ENCODE results near the gene HEXA.
"Not testable (repeated sequence)": the region's sequence is repeated elsewhere in the genome, so short reads cannot be mapped to it uniquely, and the experiment has no call there.

Gene HEXA

GRCh38 chr15:72382146-72382545 is 6.3 kb upstream of the HEXA start:
- H3K4me3 ChIP-seq: no peak overlapping the region
- no peak overlapping the region for H3K9ac ChIP-seq (ENCODE audit: insufficient read length)
- H3K9me3 ChIP-seq (ENCODE audit: low read depth, low read length): no peaks in the 10 kb centered on the region
- H3K27ac ChIP-seq: no peak overlapping the region
- no peak for DNase-seq (ENCODE audit: low read depth, low spot score)
- H3K36me3 ChIP-seq (ENCODE audit: insufficient read depth, low read length): no peaks in the 10 kb centered on the region
- TF ChIP-seq EZH2 (IDR thresholded peaks at IDR 0.05): no peak
- TF ChIP-seq POLR2AphosphoS5 (IDR thresholded peaks at IDR 0.05; ENCODE audit: borderline replicate concordance, low read depth, low read length): no peak
- TF ChIP-seq FOXP2 (optimal IDR thresholded peaks at IDR 0.05; ENCODE audit: control extremely low read depth, extremely low read length, insufficient read depth): no peak

- no peak for DNase-seq (ENCODE audit: low read depth, low spot score)
- H3K4me3 ChIP-seq: no peak overlapping the region
- no peaks in the 10 kb centered on the region for H3K9me3 ChIP-seq (ENCODE audit: low read depth, low read length)
- no peaks in the 10 kb centered on the region for H3K36me3 ChIP-seq (ENCODE audit: insufficient read depth, low read length)
- no peak overlapping the region for H3K27ac ChIP-seq
- TF ChIP-seq FOXP2 (optimal IDR thresholded peaks at IDR 0.05; ENCODE audit: control extremely low read depth, extremely low read length, insufficient read depth) (no peak), EZH2 (IDR thresholded peaks at IDR 0.05) (no peak), POLR2AphosphoS5 (IDR thresholded peaks at IDR 0.05; ENCODE audit: borderline replicate concordance, low read depth, low read length) (no peak)
- no peak overlapping the region for H3K9ac ChIP-seq (ENCODE audit: insufficient read length)
Observed at GRCh38 chr15:72380743-72381142, 4.9 kb upstream of the HEXA start.

GRCh38 chr15:72379856-72380430 is 4.1 kb upstream of the HEXA start:
- Histone ChIP-seq H3K9ac (ENCODE audit: insufficient read length) (no peak overlapping the region), H3K4me3 (no peak overlapping the region), H3K36me3 (ENCODE audit: insufficient read depth, low read length) (no peaks in the 10 kb centered on the region), H3K9me3 (ENCODE audit: low read depth, low read length) (no peaks in the 10 kb centered on the region), H3K27ac (no peak overlapping the region)
- no peak for TF ChIP-seq EZH2 (IDR thresholded peaks at IDR 0.05)
- TF ChIP-seq POLR2AphosphoS5 (IDR thresholded peaks at IDR 0.05; ENCODE audit: borderline replicate concordance, low read depth, low read length): no peak
- no peak for TF ChIP-seq FOXP2 (optimal IDR thresholded peaks at IDR 0.05; ENCODE audit: control extremely low read depth, extremely low read length, insufficient read depth)
- DNase-seq (ENCODE audit: low read depth, low spot score): no peak

GRCh38 chr15:72379106-72379505 is 3.3 kb upstream of the HEXA start:
- H3K9ac ChIP-seq (ENCODE audit: insufficient read length); H3K4me3 ChIP-seq; H3K9me3 ChIP-seq (ENCODE audit: low read depth, low read length); H3K36me3 ChIP-seq (ENCODE audit: insufficient read depth, low read length); DNase-seq (ENCODE audit: low read depth, low spot score); H3K27ac ChIP-seq: not testable (repeated sequence)

- Histone ChIP-seq H3K4me3 (no peak overlapping the region), H3K9me3 (ENCODE audit: low read depth, low read length) (no peaks in the 10 kb centered on the region), H3K27ac (no peak overlapping the region), H3K9ac (ENCODE audit: insufficient read length) (no peak overlapping the region), H3K36me3 (ENCODE audit: insufficient read depth, low read length) (no peaks in the 10 kb centered on the region)
- no peak for TF ChIP-seq FOXP2 (optimal IDR thresholded peaks at IDR 0.05; ENCODE audit: control extremely low read depth, extremely low read length, insufficient read depth)
- TF ChIP-seq POLR2AphosphoS5 (IDR thresholded peaks at IDR 0.05; ENCODE audit: borderline replicate concordance, low read depth, low read length): no peak
- no peak for TF ChIP-seq EZH2 (IDR thresholded peaks at IDR 0.05)
- DNase-seq (ENCODE audit: low read depth, low spot score): no peak
Observed at GRCh38 chr15:72377331-72377730, 1.5 kb upstream of the HEXA start.

GRCh38 chr15:72375501-72375845 is 341 bp downstream of the HEXA start:
- no peaks in the 10 kb centered on the region for H3K9me3 ChIP-seq (ENCODE audit: low read depth, low read length)
- H3K36me3 ChIP-seq (ENCODE audit: insufficient read depth, low read length): no peaks in the 10 kb centered on the region
- no peak overlapping the region; the same call in 1 of the 2 replicates for H3K27ac ChIP-seq
- DNase-seq (ENCODE audit: low read depth, low spot score): no peak
- peak overlapping the region; percentile 96 for H3K4me3 ChIP-seq
- no peak for TF ChIP-seq POLR2AphosphoS5 (IDR thresholded peaks at IDR 0.05; ENCODE audit: borderline replicate concordance, low read depth, low read length)
- no peak for TF ChIP-seq FOXP2 (optimal IDR thresholded peaks at IDR 0.05; ENCODE audit: control extremely low read depth, extremely low read length, insufficient read depth)
- TF ChIP-seq EZH2 (IDR thresholded peaks at IDR 0.05): no peak
- peak overlapping the region; percentile 95 for H3K9ac ChIP-seq (ENCODE audit: insufficient read length)

GRCh38 chr15:72372361-72372760 is 3.5 kb downstream of the HEXA start:
- TF ChIP-seq FOXP2 (optimal IDR thresholded peaks at IDR 0.05; ENCODE audit: control extremely low read depth, extremely low read length, insufficient read depth) (no peak), POLR2AphosphoS5 (IDR thresholded peaks at IDR 0.05; ENCODE audit: borderline replicate concordance, low read depth, low read length) (no peak), EZH2 (IDR thresholded peaks at IDR 0.05) (no peak)
- Histone ChIP-seq H3K27ac (no peak overlapping the region), H3K4me3 (no peak overlapping the region), H3K9ac (ENCODE audit: insufficient read length) (no peak overlapping the region), H3K36me3 (ENCODE audit: insufficient read depth, low read length) (peaks cover 5% of the 10 kb centered on the region; the same call in 1 of the 2 replicates), H3K9me3 (ENCODE audit: low read depth, low read length) (no peaks in the 10 kb centered on the region)
- no peak for DNase-seq (ENCODE audit: low read depth, low spot score)

- no peak overlapping the region for H3K4me3 ChIP-seq
- peaks cover 5% of the 10 kb centered on the region; the same call in 1 of the 2 replicates for H3K36me3 ChIP-seq (ENCODE audit: insufficient read depth, low read length)
- no peak for DNase-seq (ENCODE audit: low read depth, low spot score)
- H3K9me3 ChIP-seq (ENCODE audit: low read depth, low read length): no peaks in the 10 kb centered on the region
- TF ChIP-seq EZH2 (IDR thresholded peaks at IDR 0.05): no peak
- no peak for TF ChIP-seq POLR2AphosphoS5 (IDR thresholded peaks at IDR 0.05; ENCODE audit: borderline replicate concordance, low read depth, low read length)
- no peak for TF ChIP-seq FOXP2 (optimal IDR thresholded peaks at IDR 0.05; ENCODE audit: control extremely low read depth, extremely low read length, insufficient read depth)
- H3K27ac ChIP-seq: no peak overlapping the region
- H3K9ac ChIP-seq (ENCODE audit: insufficient read length): no peak overlapping the region
Observed at GRCh38 chr15:72369964-72370363, 5.8 kb downstream of the HEXA start.

- no peak for DNase-seq (ENCODE audit: low read depth, low spot score)
- no peak overlapping the region for H3K27ac ChIP-seq
- TF ChIP-seq POLR2AphosphoS5 (IDR thresholded peaks at IDR 0.05; ENCODE audit: borderline replicate concordance, low read depth, low read length): no peak
- TF ChIP-seq EZH2 (IDR thresholded peaks at IDR 0.05): no peak
- TF ChIP-seq FOXP2 (optimal IDR thresholded peaks at IDR 0.05; ENCODE audit: control extremely low read depth, extremely low read length, insufficient read depth): no peak
- no peaks in the 10 kb centered on the region for H3K9me3 ChIP-seq (ENCODE audit: low read depth, low read length)
- no peak overlapping the region for H3K9ac ChIP-seq (ENCODE audit: insufficient read length)
- peaks cover 5% of the 10 kb centered on the region; the same call in 1 of the 2 replicates for H3K36me3 ChIP-seq (ENCODE audit: insufficient read depth, low read length)
- no peak overlapping the region for H3K4me3 ChIP-seq
Observed at GRCh38 chr15:72368899-72369298, 6.9 kb downstream of the HEXA start.

All from SK-N-MC (cell line).